Psoas muscle (tissue), 8 donors: Measurements from ENCODE around the gene C16orf74. TPM values are rescaled to one million over a fixed set of nuclear protein-coding genes. Genes with fewer than 3 reads are reported as not detected.

Experiments
- ATAC-seq, 4 donors: fragments of 200-7000 bp; cut with Tn5 transposase; one replicate each; pipeline ENCODE4 v1.9.1; 2020; ENCODE audit warnings: moderate library complexity in 3 of 4, mild to moderate bottlenecking in 2 of 4
- DNase-seq, 2 donors: peaks; one replicate each; pipeline ENCODE4 v3.0.0-alpha.2; 2020
- H3K27ac ChIP-seq: fragments of 200-600 bp; one replicate; pipeline ENCODE4 v1.8.0; 2022
- H3K27me3 ChIP-seq, 3 donors: fragments of 200-600 bp in 1 of 3; one replicate each; pipeline versions ENCODE4 v1.6.1 to v1.8.0; 2013 to 2022; ENCODE audit warnings: low read length in 2 of 3, mild to moderate bottlenecking in 2 of 3, moderate library complexity in 1 of 3; ENCODE audit not compliant: insufficient read depth in 3 of 3
- H3K36me3 ChIP-seq, 2 donors: fragments of 200-600 bp in 1 of 2; one replicate each; pipeline versions ENCODE4 v1.6.1 to v1.8.0; 2013 to 2022; ENCODE audit warnings: low read depth in 1 of 2, mild to moderate bottlenecking in 1 of 2, moderate library complexity in 1 of 2; ENCODE audit not compliant: insufficient read depth in 1 of 2
- H3K4me1 ChIP-seq: fragments of 200-600 bp; one replicate; pipeline ENCODE4 v1.8.0; 2022
- H3K4me3 ChIP-seq: fragments of 200-600 bp; one replicate; pipeline ENCODE4 v1.8.0; 2022; ENCODE audit warnings: mild to moderate bottlenecking
- H3K9me3 ChIP-seq: fragments of 200-600 bp; one replicate; pipeline ENCODE4 v1.8.0; 2022
- WGBS, 3 donors: extraction: QIAGEN DNeasy Blood & Tissue Kit; methylation state at CpG; one replicate each; pipeline versions ENCODE4 v1.1.6 to v1.1.7; 2013; 5-methylcytosine and 5-hydroxymethylcytosine counted together
- intact Hi-C, 2 donors: fragments of 100-400 bp; cut with DNase I; formaldehyde crosslinking; loops; one replicate each; pipeline versions ENCODE4 v1.11.0 to v1.14.2; 2022
- polyA plus RNA-seq, 3 donors: library from polyadenylated mRNA; stranded (reverse); fragments of 200-250 nt; gene quantifications; one replicate each; pipeline ENCODE4 v1.2.3, GENCODE V29; 2013
- total RNA-seq, 4 donors: library from RNA; stranded (reverse); fragmentation: NEBNext Ultra II Directional in 2 of 4; extraction: Animal tissue kit (Norgen Biotek cat#: 25700) in 2 of 4; gene quantifications; one replicate each; pipeline versions ENCODE4 v1.2.1 to v1.2.4, GENCODE V29; 2021 to 2023
- TF ChIP-seq, protein P1 (sequence below): fragments of 200-600 bp; IDR thresholded peaks from one replicate; pipeline ENCODE4 v1.8.0; 2022; ENCODE audit warnings: antibody characterized with exemption
- donor health status: healthy with polysubstance abuse.
- donor health status: DM: no; HTN: no; CAD: no; lungs with moderate emphysema.
- donor health status: Bipolar disorder and iron deficiency.
- donor health status: healthy.
- donor health status: DM: yes; HTN: yes; CAD: no.
- donor health status: DM: no; HTN: no; CAD: no.
- donor health status: DM: no; HTN: no; CAD: no.
- donor health status: DM: yes; HTN: yes; CAD: no.

Gene C16orf74
- total and polyA plus RNA-seq, 7 donors, result 0.13 to 3.8 (median 0.24) TPM; not detected in 2

DNA sequence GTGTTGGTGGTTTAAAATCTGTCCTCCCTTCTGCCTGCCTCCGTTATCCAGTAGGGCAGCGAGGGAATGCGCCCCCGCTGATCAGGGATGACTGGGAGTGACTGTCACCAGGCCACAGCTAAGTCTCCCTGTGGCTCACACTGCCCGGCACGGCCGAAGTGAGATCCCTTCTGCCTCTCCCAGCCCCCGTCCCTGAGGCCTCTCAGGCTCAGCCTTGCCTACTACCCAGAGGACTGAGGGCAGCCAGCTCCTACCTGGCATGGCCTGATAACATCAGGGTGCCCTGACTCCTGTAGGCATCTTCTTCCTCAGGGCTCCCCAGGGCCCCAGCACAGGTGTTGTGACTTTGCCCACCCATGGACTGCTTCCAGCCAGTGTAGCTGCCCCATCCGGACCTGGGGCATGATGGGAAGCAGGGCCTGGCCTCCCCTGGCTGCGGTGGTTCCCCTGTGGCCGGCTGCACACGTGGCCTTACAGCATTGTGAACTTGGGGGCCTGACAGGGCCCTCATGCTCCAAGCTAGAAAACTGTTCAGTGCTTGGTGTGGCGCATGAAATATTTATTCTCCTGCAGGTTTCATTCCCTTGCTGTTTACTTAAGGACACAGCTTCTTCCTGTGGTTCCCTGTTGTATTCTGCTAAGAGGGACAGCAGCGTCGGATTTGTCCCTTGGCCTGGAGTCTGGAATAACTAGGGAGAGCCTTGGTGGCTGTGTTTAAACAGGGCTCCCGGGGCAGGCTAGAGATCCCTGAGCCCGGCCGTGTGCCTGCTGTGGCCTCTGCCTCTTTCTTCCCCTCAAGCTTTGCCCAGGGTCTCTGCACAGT lies 92.2 kb downstream of the C16orf74 start:
- Histone ChIP-seq H3K4me1 (peaks cover 12% of the 10 kb centered on the region), H3K4me3 (no peak overlapping the region), H3K27ac (peak overlapping the region; percentile 43), H3K36me3 (peaks cover 0 to 89% of the 10 kb centered on the region in 2 donors), H3K27me3 (no peaks in the 10 kb centered on the region), H3K9me3 (no peaks in the 10 kb centered on the region)
- intact Hi-C loops, result loop anchor here in 1 of 2 donors (2.0 kb wide), 1 partner anchor 102 kb away; no protein-coding TSS in a partner anchor
- DNase-seq (peak in 1 of 2 donors; percentile 53), ATAC-seq (no peak)
- TF ChIP-seq, protein P1, sequence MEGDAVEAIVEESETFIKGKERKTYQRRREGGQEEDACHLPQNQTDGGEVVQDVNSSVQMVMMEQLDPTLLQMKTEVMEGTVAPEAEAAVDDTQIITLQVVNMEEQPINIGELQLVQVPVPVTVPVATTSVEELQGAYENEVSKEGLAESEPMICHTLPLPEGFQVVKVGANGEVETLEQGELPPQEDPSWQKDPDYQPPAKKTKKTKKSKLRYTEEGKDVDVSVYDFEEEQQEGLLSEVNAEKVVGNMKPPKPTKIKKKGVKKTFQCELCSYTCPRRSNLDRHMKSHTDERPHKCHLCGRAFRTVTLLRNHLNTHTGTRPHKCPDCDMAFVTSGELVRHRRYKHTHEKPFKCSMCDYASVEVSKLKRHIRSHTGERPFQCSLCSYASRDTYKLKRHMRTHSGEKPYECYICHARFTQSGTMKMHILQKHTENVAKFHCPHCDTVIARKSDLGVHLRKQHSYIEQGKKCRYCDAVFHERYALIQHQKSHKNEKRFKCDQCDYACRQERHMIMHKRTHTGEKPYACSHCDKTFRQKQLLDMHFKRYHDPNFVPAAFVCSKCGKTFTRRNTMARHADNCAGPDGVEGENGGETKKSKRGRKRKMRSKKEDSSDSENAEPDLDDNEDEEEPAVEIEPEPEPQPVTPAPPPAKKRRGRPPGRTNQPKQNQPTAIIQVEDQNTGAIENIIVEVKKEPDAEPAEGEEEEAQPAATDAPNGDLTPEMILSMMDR, result no peak
- 92 to 94% (median 92%) methylated on average over 18 of the region's 18 CpGs for WGBS, 3 donors

DNA sequence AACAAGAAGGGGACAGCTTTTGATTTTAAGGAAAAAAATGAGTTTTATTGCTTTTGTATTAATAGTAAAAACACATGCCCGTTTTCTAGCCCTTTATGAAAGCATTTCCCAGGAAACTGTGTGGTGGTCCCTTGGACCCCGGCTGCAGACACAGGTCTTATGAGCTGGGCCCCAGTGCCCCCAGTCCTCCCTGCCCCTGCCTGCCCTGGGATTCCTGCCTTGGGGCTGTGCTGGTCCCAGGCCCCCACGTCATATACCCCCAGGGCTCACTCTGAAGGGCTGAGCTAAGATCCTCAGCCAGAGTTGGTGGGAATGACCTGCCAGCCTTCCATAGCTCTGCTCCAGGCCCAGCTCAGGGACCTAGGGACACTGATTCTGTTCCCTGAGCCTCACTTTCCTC lies 92.9 kb downstream of the C16orf74 start:
- Histone ChIP-seq H3K9me3 (no peaks in the 10 kb centered on the region), H3K36me3 (peaks cover 0 to 81% of the 10 kb centered on the region in 2 donors), H3K4me3 (no peak overlapping the region), H3K4me1 (peaks cover 12% of the 10 kb centered on the region), H3K27ac (no peak overlapping the region), H3K27me3 (no peaks in the 10 kb centered on the region)
- intact Hi-C loops, result loop anchor here in 1 of 2 donors (2.0 kb wide), 1 partner anchor 103 kb away; no protein-coding TSS in a partner anchor
- 87 to 93% (median 92%) methylated on average over 3 of the region's 3 CpGs for WGBS, 3 donors
- TF ChIP-seq, protein P1, result no peak
- DNase-seq (peak in 1 of 2 donors; percentile 30), ATAC-seq (no peak)

Other genes with a start within 250 kb of the C16orf74 start
- 10 to 100 TPM; 47.0 to 90.5 (median 64.6) TPM for gene GSE1, start 137.8 kb downstream of the C16orf74 start, total RNA-seq
- gene GSE1, start 137.8 kb downstream of the C16orf74 start, polyA plus RNA-seq, result 10 to 100 TPM; 10.8 to 34.7 (median 22.0) TPM
- 1 to 10 TPM; 1.5 to 2.0 (median 1.7) TPM for gene GINS2, start 62.1 kb downstream of the C16orf74 start, total RNA-seq
- 1 to 10 TPM in 2 of 3 donors, under 1 TPM in 1; 0.93 to 1.2 (median 1.0) TPM for gene GINS2, start 62.1 kb downstream of the C16orf74 start, polyA plus RNA-seq
- 10 to 100 TPM; 17.2 to 32.9 (median 21.2) TPM for gene EMC8, start 48.4 kb upstream of the C16orf74 start, total RNA-seq
- 10 to 100 TPM; 16.4 to 41.6 (median 35.9) TPM for gene EMC8, start 48.4 kb upstream of the C16orf74 start, polyA plus RNA-seq
- gene COX4I1, start 48.6 kb upstream of the C16orf74 start, total RNA-seq, result 1,000 to 10,000 TPM in 1 of 4 donors, 100 to 1,000 TPM in 3; 627 to 1,031 (median 770) TPM
- gene COX4I1, start 48.6 kb upstream of the C16orf74 start, polyA plus RNA-seq, result 1,000 to 10,000 TPM; 1,066 to 1,800 (median 1,530) TPM
- 1 to 10 TPM; 1.1 to 2.8 (median 1.7) TPM for gene IRF8, start 148.1 kb upstream of the C16orf74 start, total RNA-seq
- gene IRF8, start 148.1 kb upstream of the C16orf74 start, polyA plus RNA-seq, result under 1 TPM; 0.23 to 0.59 (median 0.59) TPM